ENCODE results near the gene SMAP2.

SMAP2 gene

GRCh38 chr1:40383095-40383487, 9.6 kb downstream of the SMAP2 start:
- no peak for TF ChIP-seq CTCF (IDR thresholded peaks at IDR 0.05; ENCODE audit: low read depth, low read length)
- Histone ChIP-seq H3K36me3 (no peaks in the 10 kb centered on the region), H3K27me3 (ENCODE audit: insufficient read depth, low read depth, severe bottlenecking) (no peaks in the 10 kb centered on the region), H3K27ac (no peak overlapping the region), H3K9me3 (ENCODE audit: severe bottlenecking) (no peaks in the 10 kb centered on the region), H3K4me3 (ENCODE audit: low read depth, low read length) (no peak overlapping the region)
- peak; percentile 36 for DNase-seq

- no peak for DNase-seq
- Histone ChIP-seq H3K27ac (no peak overlapping the region), H3K4me3 (ENCODE audit: low read depth, low read length) (no peak overlapping the region), H3K27me3 (ENCODE audit: insufficient read depth, low read depth, severe bottlenecking) (no peaks in the 10 kb centered on the region), H3K36me3 (no peaks in the 10 kb centered on the region), H3K9me3 (ENCODE audit: severe bottlenecking) (no peaks in the 10 kb centered on the region)
- TF ChIP-seq CTCF (IDR thresholded peaks at IDR 0.05; ENCODE audit: low read depth, low read length), result no peak
Observed at GRCh38 chr1:40383488-40384412, 10.2 kb downstream of the SMAP2 start.

- Histone ChIP-seq H3K9me3 (ENCODE audit: severe bottlenecking) (no peaks in the 10 kb centered on the region), H3K36me3 (no peaks in the 10 kb centered on the region), H3K4me3 (ENCODE audit: low read depth, low read length) (no peak overlapping the region), H3K27ac (no peak overlapping the region), H3K27me3 (ENCODE audit: insufficient read depth, low read depth, severe bottlenecking) (no peaks in the 10 kb centered on the region)
- no peak for DNase-seq
- TF ChIP-seq CTCF (IDR thresholded peaks at IDR 0.05; ENCODE audit: low read depth, low read length), result no peak
Observed at GRCh38 chr1:40384413-40384762, 10.9 kb downstream of the SMAP2 start.

GRCh38 chr1:40384887-40385286, 11.4 kb downstream of the SMAP2 start:
- Histone ChIP-seq H3K27ac (peak overlapping the region; percentile 27; the same call in 1 of the 2 replicates), H3K4me3 (ENCODE audit: low read depth, low read length) (no peak overlapping the region), H3K27me3 (ENCODE audit: insufficient read depth, low read depth, severe bottlenecking) (no peaks in the 10 kb centered on the region), H3K36me3 (no peaks in the 10 kb centered on the region), H3K9me3 (ENCODE audit: severe bottlenecking) (no peaks in the 10 kb centered on the region)
- no peak for DNase-seq
- no peak for TF ChIP-seq CTCF (IDR thresholded peaks at IDR 0.05; ENCODE audit: low read depth, low read length)

GRCh38 chr1:40385437-40386358, 12.2 kb downstream of the SMAP2 start:
- no peaks in the 10 kb centered on the region for H3K36me3 ChIP-seq
- TF ChIP-seq CTCF (IDR thresholded peaks at IDR 0.05; ENCODE audit: low read depth, low read length), result no peak
- H3K4me3 ChIP-seq (ENCODE audit: low read depth, low read length), result no peak overlapping the region
- no peaks in the 10 kb centered on the region for H3K27me3 ChIP-seq (ENCODE audit: insufficient read depth, low read depth, severe bottlenecking)
- no peaks in the 10 kb centered on the region for H3K9me3 ChIP-seq (ENCODE audit: severe bottlenecking)
- H3K27ac ChIP-seq, result peak overlapping the region; percentile 27; the same call in 1 of the 2 replicates
- no peak for DNase-seq

Data from WERI-Rb-1 (cell line).